ENCODE measurements around the gene UNC93B1. TPM values are rescaled to one million over a fixed set of nuclear protein-coding genes. Genes with fewer than 3 reads are reported as not detected.
A peak's percentile ranks its signal among the peaks of the same experiment; 100 is the strongest.

Gene UNC93B1
- total RNA-seq, 4 donors from 2014 or later, result 16.6 to 38.4 (median 31.6) TPM

DNA sequence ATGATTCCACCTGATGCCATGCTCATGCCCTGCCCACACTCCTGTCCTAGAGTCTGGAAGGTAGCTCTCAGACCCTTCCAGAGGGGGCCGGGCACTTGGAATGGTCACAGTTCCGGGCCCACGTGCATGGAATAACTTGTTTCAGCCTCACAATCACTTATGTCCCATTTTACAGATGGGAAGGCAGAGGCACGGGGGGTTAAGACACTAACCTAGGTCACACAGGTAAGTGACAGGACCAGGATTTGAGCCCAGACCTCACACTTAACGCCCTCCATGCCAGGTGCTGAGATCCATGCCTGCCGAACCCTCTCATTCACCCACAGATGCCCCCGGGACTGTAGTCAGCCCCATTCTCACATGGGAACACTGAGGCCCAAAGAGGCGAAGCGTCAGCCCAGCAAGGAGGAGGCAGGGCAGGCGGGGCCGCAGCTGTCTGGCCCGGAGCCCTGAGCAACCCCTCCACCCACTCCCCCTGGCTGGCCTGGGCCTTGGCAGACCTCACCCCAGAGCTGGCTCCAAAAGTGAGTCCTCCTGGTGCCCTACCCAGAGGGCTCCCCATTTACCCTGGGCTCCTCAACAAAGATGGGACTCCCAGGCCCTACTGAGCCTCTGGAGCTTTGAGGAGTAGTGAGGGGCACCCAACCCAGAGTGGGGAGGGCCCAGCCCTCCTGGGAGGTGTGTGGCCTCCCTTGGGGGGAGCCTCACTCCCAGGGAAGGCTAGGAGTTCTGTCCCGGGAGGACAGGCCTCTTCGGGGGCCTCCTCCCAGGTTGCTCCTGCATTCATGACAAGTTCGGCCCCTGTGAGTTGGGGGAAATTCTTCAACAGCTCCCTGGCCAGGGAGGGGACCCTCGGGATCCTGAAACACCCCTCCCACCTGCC lies 3.8 kb upstream of the UNC93B1 start:
- 92% methylated on average over 8 of the region's 16 CpGs for WGBS
- H3K9me3 ChIP-seq, result no peaks in the 10 kb centered on the region
- no peaks in the 10 kb centered on the region for H3K36me3 ChIP-seq
- peak overlapping the region in 2 of 4 donors; percentile 11 to 79 for H3K27ac ChIP-seq (replicated peaks in 1 of 4)
- no peak for TF ChIP-seq EP300 (IDR thresholded peaks at IDR 0.05)
- TF ChIP-seq, protein P1, sequence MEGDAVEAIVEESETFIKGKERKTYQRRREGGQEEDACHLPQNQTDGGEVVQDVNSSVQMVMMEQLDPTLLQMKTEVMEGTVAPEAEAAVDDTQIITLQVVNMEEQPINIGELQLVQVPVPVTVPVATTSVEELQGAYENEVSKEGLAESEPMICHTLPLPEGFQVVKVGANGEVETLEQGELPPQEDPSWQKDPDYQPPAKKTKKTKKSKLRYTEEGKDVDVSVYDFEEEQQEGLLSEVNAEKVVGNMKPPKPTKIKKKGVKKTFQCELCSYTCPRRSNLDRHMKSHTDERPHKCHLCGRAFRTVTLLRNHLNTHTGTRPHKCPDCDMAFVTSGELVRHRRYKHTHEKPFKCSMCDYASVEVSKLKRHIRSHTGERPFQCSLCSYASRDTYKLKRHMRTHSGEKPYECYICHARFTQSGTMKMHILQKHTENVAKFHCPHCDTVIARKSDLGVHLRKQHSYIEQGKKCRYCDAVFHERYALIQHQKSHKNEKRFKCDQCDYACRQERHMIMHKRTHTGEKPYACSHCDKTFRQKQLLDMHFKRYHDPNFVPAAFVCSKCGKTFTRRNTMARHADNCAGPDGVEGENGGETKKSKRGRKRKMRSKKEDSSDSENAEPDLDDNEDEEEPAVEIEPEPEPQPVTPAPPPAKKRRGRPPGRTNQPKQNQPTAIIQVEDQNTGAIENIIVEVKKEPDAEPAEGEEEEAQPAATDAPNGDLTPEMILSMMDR (IDR thresholded peaks at IDR 0.05), result no peak
- no peak for TF ChIP-seq POLR2AphosphoS5 (IDR thresholded peaks at IDR 0.05)
- TF ChIP-seq POLR2A (IDR thresholded peaks at IDR 0.05; ENCODE audit: low read depth), result no peak
- H3K4me1 ChIP-seq, result peaks cover 25 to 64% (median 56%) of the 10 kb centered on the region in 4 donors
- DNase-seq (ENCODE audit: extremely low spot score), result no peak
- no peak overlapping the region for H3K4me3 ChIP-seq
- intact Hi-C loops (cut with DNase I), result no loop called here
- no peaks in the 10 kb centered on the region for H3K27me3 ChIP-seq

DNA sequence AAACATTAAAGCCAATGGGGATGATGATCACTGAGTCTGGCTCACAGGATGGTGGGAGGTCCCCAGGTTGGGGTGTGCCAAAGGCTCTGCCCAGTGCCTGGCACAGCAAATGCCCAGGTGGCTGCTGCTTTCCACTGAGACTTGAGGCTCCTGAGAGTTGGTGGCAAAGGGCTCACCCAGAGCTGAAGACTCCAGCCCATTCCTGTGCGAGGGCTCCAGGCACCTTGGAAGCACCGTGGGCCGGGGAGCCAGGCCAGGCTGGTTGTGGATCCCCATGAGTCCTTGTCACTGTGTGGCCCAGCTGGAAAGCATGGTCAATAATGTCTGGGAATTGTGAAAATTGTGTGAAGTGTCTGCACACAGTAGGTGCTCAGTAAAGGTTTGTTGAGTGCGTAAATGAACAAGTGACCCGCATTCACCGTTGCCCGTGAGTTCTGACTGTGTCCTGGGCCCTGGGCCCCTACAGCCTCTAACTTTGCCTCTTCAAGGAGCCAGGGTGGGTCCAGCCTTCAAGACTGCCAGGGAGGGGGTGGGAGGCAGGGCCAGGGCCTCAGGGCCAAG lies 2.8 kb upstream of the UNC93B1 start:
- intact Hi-C loops (cut with DNase I), result no loop called here
- H3K36me3 ChIP-seq, result no peaks in the 10 kb centered on the region

DNA sequence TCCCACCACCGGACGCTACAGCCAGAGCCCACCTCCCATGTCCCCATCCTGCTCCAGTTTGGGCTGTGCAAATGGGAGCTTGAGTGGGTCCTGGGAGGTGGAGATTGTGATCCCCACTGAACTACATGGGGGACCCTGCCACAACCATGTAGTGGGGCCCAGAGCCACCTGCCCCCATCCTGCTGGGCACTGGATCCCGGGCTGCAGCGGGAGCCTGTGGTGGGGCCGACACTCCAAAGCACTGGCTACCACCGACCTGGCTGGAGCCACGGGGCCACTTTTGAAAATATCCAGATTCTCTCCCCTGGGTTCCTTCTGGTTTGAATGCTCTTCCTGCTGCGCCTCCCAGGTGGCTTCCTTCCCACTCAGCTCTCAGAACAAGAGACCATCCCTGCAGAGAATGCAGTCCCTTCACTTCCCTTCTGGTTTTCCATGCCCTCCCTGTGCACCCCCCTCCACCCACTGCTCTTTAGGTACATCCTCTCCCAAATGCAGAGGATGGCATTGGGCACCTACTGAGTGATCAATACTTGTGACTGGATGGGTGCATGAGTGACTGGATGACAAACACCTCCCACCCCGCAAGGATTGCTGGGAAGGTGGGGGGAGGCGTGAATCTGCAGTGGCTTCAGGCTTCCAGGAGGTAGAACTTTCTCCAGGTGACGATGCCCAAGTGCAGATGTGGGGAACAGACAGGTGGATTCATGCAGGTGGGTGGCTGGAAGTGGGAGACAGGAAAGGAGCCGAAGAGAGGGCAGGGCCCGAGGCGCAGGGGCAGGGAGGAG lies 846 bp upstream of the UNC93B1 start:
- WGBS, result 75% methylated on average over 12 of the region's 14 CpGs
- Histone ChIP-seq H3K9me3 (no peaks in the 10 kb centered on the region), H3K4me3 (peak overlapping the region; percentile 68 to 98 (median 82)), H3K36me3 (no peaks in the 10 kb centered on the region), H3K4me1 (peaks cover 10 to 37% (median 29%) of the 10 kb centered on the region in 4 donors), H3K27ac (replicated peaks in 1 of 4) (peak overlapping the region in 1 of 4 donors; percentile 63), H3K27me3 (no peaks in the 10 kb centered on the region)
- intact Hi-C loops (cut with DNase I), result no loop called here
- no peak for DNase-seq (ENCODE audit: extremely low spot score)
- TF ChIP-seq POLR2AphosphoS5 (IDR thresholded peaks at IDR 0.05), result no peak
- TF ChIP-seq POLR2A (IDR thresholded peaks at IDR 0.05; ENCODE audit: low read depth), result no peak
- TF ChIP-seq EP300 (IDR thresholded peaks at IDR 0.05), result no peak
- TF ChIP-seq, protein P1 (IDR thresholded peaks at IDR 0.05), result no peak

More for the DNA sequence above, 2.8 kb upstream of the UNC93B1 start:
- H3K4me1 ChIP-seq, result peaks cover 25 to 56% (median 48%) of the 10 kb centered on the region in 4 donors
- no peaks in the 10 kb centered on the region for H3K27me3 ChIP-seq
- H3K27ac ChIP-seq (replicated peaks in 1 of 4), result no peak overlapping the region
- no peak for TF ChIP-seq POLR2AphosphoS5 (IDR thresholded peaks at IDR 0.05)
- H3K4me3 ChIP-seq, result no peak overlapping the region
- DNase-seq (ENCODE audit: extremely low spot score), result no peak
- no peaks in the 10 kb centered on the region for H3K9me3 ChIP-seq
- 98% methylated on average over 6 of the region's 7 CpGs for WGBS

DNA sequence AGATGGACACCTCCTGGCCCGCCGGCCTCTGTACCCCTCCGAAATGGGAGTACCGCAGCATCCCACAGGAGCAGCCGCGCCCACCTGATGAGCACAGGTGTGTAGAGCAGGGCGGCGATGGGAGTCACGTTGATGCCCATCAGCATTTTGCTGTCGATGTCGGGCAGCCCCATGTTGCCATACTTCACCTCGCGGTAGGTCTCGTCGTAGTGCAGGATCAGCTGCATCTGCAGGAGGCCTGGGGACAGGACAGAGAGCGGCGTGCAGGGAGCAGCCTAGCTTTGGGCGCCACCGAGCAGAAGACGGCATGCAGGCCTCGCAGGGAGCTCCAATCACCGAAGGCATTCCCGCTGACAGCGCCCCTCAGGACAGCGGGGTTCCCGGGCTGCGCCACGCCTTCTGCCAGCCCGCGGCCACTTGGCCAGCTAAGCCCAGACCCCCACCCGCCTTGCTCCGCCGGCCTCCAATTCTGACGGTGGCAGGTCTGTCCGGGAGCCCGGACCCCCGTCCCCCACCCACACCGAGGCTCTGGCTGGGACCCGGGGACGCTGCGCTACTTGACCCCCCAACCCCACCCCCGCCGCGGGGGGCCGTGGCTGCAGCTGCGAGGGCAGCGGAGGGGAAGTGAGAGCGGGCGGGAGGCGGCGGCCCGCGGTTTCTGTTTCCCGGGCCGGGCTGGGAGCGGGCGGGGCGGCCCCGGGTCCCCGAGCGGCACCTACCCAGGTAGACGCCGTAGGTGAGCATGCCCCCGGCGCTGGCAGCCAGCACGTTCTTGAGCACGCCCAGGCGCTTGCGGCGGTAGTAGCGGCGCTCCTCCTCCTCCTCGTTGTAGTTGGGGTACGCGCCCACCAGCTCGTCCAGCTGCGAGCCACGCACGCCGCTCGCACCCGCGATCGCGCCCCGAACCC lies 705 bp downstream of the UNC93B1 start:
- WGBS, result 28% methylated on average over 17 of the region's 86 CpGs
- DNase-seq (ENCODE audit: extremely low spot score), result no peak
- H3K27ac ChIP-seq (replicated peaks in 1 of 4), result peak overlapping the region; percentile 63 to 82 (median 75)

More for the DNA sequence above, 705 bp downstream of the UNC93B1 start:
- intact Hi-C loops (cut with DNase I), result no loop called here
- Histone ChIP-seq H3K27me3 (no peaks in the 10 kb centered on the region), H3K4me1 (peaks cover 5 to 26% (median 19%) of the 10 kb centered on the region in 4 donors), H3K36me3 (no peaks in the 10 kb centered on the region), H3K4me3 (peak overlapping the region; percentile 68 to 98 (median 82)), H3K9me3 (no peaks in the 10 kb centered on the region)
- no peak for TF ChIP-seq POLR2A (IDR thresholded peaks at IDR 0.05; ENCODE audit: low read depth)
- TF ChIP-seq, protein P1 (IDR thresholded peaks at IDR 0.05), result no peak
- TF ChIP-seq POLR2AphosphoS5 (IDR thresholded peaks at IDR 0.05), result no peak
- no peak for TF ChIP-seq EP300 (IDR thresholded peaks at IDR 0.05)

Data from esophagus muscularis mucosa (tissue), 4 donors.